K562 (cell line): ENCODE measurements around the gene ZNF665. TPM values are rescaled to one million over a fixed set of nuclear protein-coding genes. Genes with fewer than 3 reads are reported as not detected.

Experiments
- ATF3 ChIP-seq, 2 experiments: fragments of 450-650 bp in 1 of 2; sonication (generic) in 1 of 2; formaldehyde crosslinking in 1 of 2; IDR thresholded peaks in 1 of 2; conservative IDR thresholded peaks in 1 of 2; 2 replicates each; pipeline versions ENCODE4 v1.6.1 to v1.8.1; 2016 to 2023; ENCODE audit warnings: mild to moderate bottlenecking in 2 of 2, moderate library complexity in 2 of 2, inconsistent platforms in 1 of 2, missing genetic modification reagents in 1 of 2
- CBFB ChIP-seq: sonication (generic); formaldehyde crosslinking; IDR thresholded peaks from 2 replicates; pipeline ENCODE4 v1.4.0; 2020; ENCODE audit warnings: mild to moderate bottlenecking, missing genetic modification reagents
- CC2D1A ChIP-seq: fragments of 450-650 bp; IDR thresholded peaks from 2 replicates; pipeline ENCODE4 v1.6.1; 2017; ENCODE audit warnings: mild to moderate bottlenecking
- CXXC5 ChIP-seq: fragments of 250-450 bp; sonication (Bioruptor Pico); IDR thresholded peaks from 2 replicates; pipeline ENCODE4 v1.8.0; 2022; ENCODE audit warnings: inconsistent platforms, mild to moderate bottlenecking, moderate library complexity
- EP400 ChIP-seq: fragments of 450-650 bp; IDR thresholded peaks from 2 replicates; pipeline ENCODE4 v1.6.1; 2017; ENCODE audit warnings: antibody characterized with exemption, mild to moderate bottlenecking, moderate library complexity
- HBP1 ChIP-seq: fragments of 450-650 bp; formaldehyde crosslinking; IDR thresholded peaks from 2 replicates; pipeline ENCODE4 v1.4.0; 2022; ENCODE audit warnings: missing genetic modification characterization
- HDGF ChIP-seq: fragments of 450-650 bp; IDR thresholded peaks from 2 replicates; pipeline ENCODE4 v1.6.1; 2016
- HMG20B ChIP-seq: fragments of 250-450 bp; sonication (Bioruptor Pico); IDR thresholded peaks from 2 replicates; pipeline ENCODE4 v1.5.0; 2021; ENCODE audit warnings: mild to moderate bottlenecking
- KDM5B ChIP-seq: fragments of 200-600 bp; sonication (generic); IDR thresholded peaks from 2 replicates; pipeline ENCODE4 v1.6.1; 2012; ENCODE audit warnings: low read depth, mild to moderate bottlenecking, moderate library complexity, low read length, control low read depth, inconsistent platforms; ENCODE audit not compliant: insufficient replicate concordance
- MIER1 ChIP-seq: fragments of 450-650 bp; IDR thresholded peaks from 2 replicates; pipeline ENCODE4 v1.6.1; 2016; ENCODE audit warnings: antibody characterized with exemption, mild to moderate bottlenecking, low read depth
- NCOR1 ChIP-seq: fragments of 450-650 bp; IDR thresholded peaks from 2 replicates; pipeline ENCODE4 v1.6.1; 2016; ENCODE audit warnings: mild to moderate bottlenecking, moderate library complexity
- NFRKB ChIP-seq: fragments of 450-650 bp; IDR thresholded peaks from 2 replicates; pipeline ENCODE4 v1.6.1; 2016; ENCODE audit warnings: low read depth
- NFXL1 ChIP-seq: fragments of 450-650 bp; formaldehyde crosslinking; IDR thresholded peaks from 2 replicates; pipeline ENCODE4 v1.4.0; 2021; ENCODE audit warnings: mild to moderate bottlenecking
- PCBP1 ChIP-seq: fragments of 200-400 bp; formaldehyde crosslinking; IDR thresholded peaks from 2 replicates; pipeline ENCODE4 v1.6.1; 2018; ENCODE audit warnings: mild to moderate bottlenecking, low read depth, low read length; ENCODE audit not compliant: poor library complexity, severe bottlenecking
- PKNOX1 ChIP-seq: fragments of 450-650 bp; IDR thresholded peaks from 2 replicates; pipeline ENCODE4 v1.6.1; 2016
- PML ChIP-seq: IDR thresholded peaks from 2 replicates; pipeline ENCODE4 v1.6.1; 2012; ENCODE audit warnings: low read length, inconsistent platforms
- RBBP5 ChIP-seq: fragments of 200-600 bp; sonication (generic); IDR thresholded peaks from 2 replicates; pipeline ENCODE4 v1.6.1; 2012; ENCODE audit warnings: borderline replicate concordance, mild to moderate bottlenecking, low read length, control low read depth, inconsistent platforms; ENCODE audit not compliant: insufficient read depth, poor library complexity, severe bottlenecking
- SNRNP70 ChIP-seq: fragments of 200-400 bp; formaldehyde crosslinking; optimal IDR thresholded peaks from 2 replicates; pipeline ENCODE3; 2017; ENCODE audit warnings: low read depth, low read length
- STAT5A ChIP-seq: IDR thresholded peaks from 2 replicates; pipeline ENCODE4 v1.6.1; 2012; ENCODE audit warnings: low read length, inconsistent platforms, borderline replicate concordance
- TFE3 ChIP-seq: fragments of 450-650 bp; formaldehyde crosslinking; IDR thresholded peaks from 2 replicates; pipeline ENCODE4 v1.4.0; 2020; ENCODE audit warnings: mild to moderate bottlenecking, mixed read lengths
- USF1 ChIP-seq: sonication (generic); formaldehyde crosslinking; IDR thresholded peaks from 2 replicates; pipeline ENCODE4 v1.9.0; 2022; ENCODE audit warnings: mild to moderate bottlenecking, missing genetic modification reagents
- ZFX ChIP-seq: sonication (generic); formaldehyde crosslinking; IDR thresholded peaks from 2 replicates; pipeline ENCODE4 v1.8.0; 2022; ENCODE audit warnings: mild to moderate bottlenecking, missing genetic modification reagents, moderate library complexity
- ZNF384 ChIP-seq: IDR thresholded peaks from 2 replicates; pipeline ENCODE4 v1.6.1; 2012; ENCODE audit warnings: low read depth, low read length, improper control_type of control experiment
- ZNF764 ChIP-seq: fragments of 250-450 bp; sonication (Bioruptor Pico); IDR thresholded peaks from 2 replicates; pipeline ENCODE4 v1.4.0; 2020; ENCODE audit warnings: low read depth, mild to moderate bottlenecking, moderate library complexity
- polyA plus RNA-seq, 8 experiments: library from polyadenylated mRNA; depleted of rRNA in 4 of 8; stranded (reverse) in 5 of 8; unstranded in 3 of 8; fragments of >200 nt; fragmentation: Nextera tagmentation in 2 of 8; fragmentation: Illumina TruSeq in 1 of 8; extraction: Ambion mirVana in 2 of 8; extraction: Trizol in 1 of 8; gene quantifications; 2 replicates each; pipeline versions ENCODE4 v1.2.1 to v1.2.3, GENCODE V29; 2011 to 2014; ENCODE audit warnings: inconsistent platforms in 1 of 8, missing spikeins in 1 of 8
- total RNA-seq, 7 experiments: library from RNA; depleted of rRNA in 6 of 7; stranded (reverse); fragments of >200 nt in 6 of 7; fragmentation: Illumina TruSeq in 2 of 7; extraction: Trizol in 2 of 7; gene quantifications; 2 replicates each; pipeline versions ENCODE4 v1.2.1 to v1.2.3, GENCODE V29; 2011 to 2021; ENCODE audit warnings: low replicate concordance in 1 of 7

The ZNF665 gene
- total and polyA plus RNA-seq, 9 of the 15 experiments (the other 6 are each of a cell fraction or from before 2014, with no cell fraction given) = 1.9 to 7.6 (median 2.8) TPM

- TF ChIP-seq PCBP1 = no peak
- no peak for TF ChIP-seq ZNF384
- TF ChIP-seq RBBP5 = no peak
- TF ChIP-seq ATF3 (IDR thresholded peaks at IDR 0.05) = no peak
- no peak for TF ChIP-seq ATF3 (CRISPR knock-in tag; conservative IDR thresholded peaks at IDR 0.05)
- peak; percentile 93 for TF ChIP-seq PML
- TF ChIP-seq TFE3 (CRISPR knock-in tag) = no peak
- TF ChIP-seq NCOR1 = peak; percentile 98
- TF ChIP-seq KDM5B = no peak
- TF ChIP-seq HBP1 (CRISPR knock-in tag) = no peak
- TF ChIP-seq SNRNP70 = no peak
- TF ChIP-seq CBFB (CRISPR knock-in tag) = no peak
- peak; percentile 76 for TF ChIP-seq PKNOX1
- TF ChIP-seq MIER1 = 0 out of 2 replicates have a peak, but pooled peaks have one; percentile 50
- peak; percentile 96 for TF ChIP-seq CC2D1A
- TF ChIP-seq CXXC5 (CRISPR knock-in tag) = peak; percentile 93
- TF ChIP-seq NFRKB = 0 out of 2 replicates have a peak, but pooled peaks have one; percentile 40
- TF ChIP-seq USF1 = no peak
- TF ChIP-seq ZNF764 (CRISPR knock-in tag) = no peak
- TF ChIP-seq EP400 = peak; percentile 55; the same call in 1 of the 2 replicates
- no peak for TF ChIP-seq HDGF
- TF ChIP-seq NFXL1 (CRISPR knock-in tag) = no peak
- TF ChIP-seq ZFX (CRISPR knock-in tag) = no peak
- peak; percentile 90 for TF ChIP-seq STAT5A
- TF ChIP-seq HMG20B (CRISPR knock-in tag) = no peak
Observed at GRCh38 chr19:53161123-53161522, 32.0 kb downstream of the ZNF665 start (continued).
